HepG2 (cell line): ENCODE results near the gene RETN. TPM values are rescaled to one million over a fixed set of nuclear protein-coding genes. Genes with fewer than 3 reads are reported as not detected.

Source experiments
- ATAC-seq: fragments of 200-7000 bp; cut with Tn5 transposase; 3 replicates; pipeline ENCODE4 v1.9.1; 2020; ENCODE audit warnings: mild to moderate bottlenecking, moderate library complexity
- BruUV-seq: library from RNA; stranded (reverse); fragments of 400-500 nt; replicated peaks from 2 replicates; lab custom pipeline; 2021; lab: Mats Ljungman, UMichigan
- CTCF ChIA-PET: fragments of 300-600 bp; formaldehyde crosslinking; extraction: SDS; loops from one replicate; lab custom pipeline; 2021; ENCODE audit warnings: low total read pairs, inconsistent platforms, low intra/inter-chr PET ratio; lab: Yijun Ruan, JAX
- POLR2A ChIA-PET: fragments of 350-600 bp; sonication (Branson Sonifier 250); formaldehyde crosslinking; loops from one replicate; lab custom pipeline; 2020; ENCODE audit warnings: antibody characterized with exemption, inconsistent platforms; lab: Yijun Ruan, JAX
- DNase-seq: peaks from one replicate; pipeline ENCODE4 v3.0.0-alpha.2; 2015; ENCODE audit warnings: low spot score
- FAIRE-seq: peaks from 3 replicates; lab custom pipeline; 2011; peaks lifted over from hg19 to GRCh38; lab: Jason Lieb, UNC
- H2AFZ ChIP-seq: one replicate; pipeline ENCODE4 v1.6.1; 2011; ENCODE audit warnings: low read length, inconsistent platforms
- H3K27ac ChIP-seq: fragments of 300-600 bp; 3 replicates; pipeline ENCODE4 v1.8.0; 2011; ENCODE audit warnings: mixed run types, mild to moderate bottlenecking, mixed read lengths, low read length, inconsistent platforms; ENCODE audit not compliant: insufficient read depth; ENCODE audit errors: extremely low read length
- H3K27me3 ChIP-seq, 2 experiments: fragments of 200-600 bp in 1 of 2; 2 replicates in 1 of 2; 3 replicates in 1 of 2; pipeline versions ENCODE4 v1.6.0 to v1.8.0; 2011; ENCODE audit warnings: low read length in 2 of 2, mild to moderate bottlenecking in 2 of 2, moderate library complexity in 2 of 2, inconsistent platforms in 1 of 2; ENCODE audit not compliant: insufficient read depth in 2 of 2, control insufficient read depth in 1 of 2
- H3K36me3 ChIP-seq, 2 experiments: fragments of 200-600 bp in 1 of 2; replicated peaks in 1 of 2; 2 replicates in 1 of 2; 3 replicates in 1 of 2; pipeline versions ENCODE4 v1.5.1 to v1.8.0; 2011; ENCODE audit warnings: low read length in 2 of 2, inconsistent platforms in 1 of 2; ENCODE audit not compliant: insufficient read depth in 2 of 2, control insufficient read depth in 1 of 2
- H3K4me1 ChIP-seq: 2 replicates; pipeline ENCODE4 v1.5.1; 2012; ENCODE audit warnings: low read length, inconsistent platforms; ENCODE audit not compliant: insufficient read depth
- H3K4me2 ChIP-seq: 2 replicates; pipeline ENCODE4 v1.6.0; 2011; ENCODE audit warnings: low read depth, low read length, inconsistent platforms
- H3K4me3 ChIP-seq, 3 experiments: fragments of 200-600 bp in 1 of 3; sonication (generic), shearing (Covaris generic) in 1 of 3; replicated peaks in 1 of 3; 2 replicates each; pipeline ENCODE4 v1.5.1; 2011 to 2016; ENCODE audit warnings: low read length in 3 of 3, inconsistent platforms in 2 of 3, low read depth in 2 of 3, mild to moderate bottlenecking in 2 of 3, control low read depth in 1 of 3, mixed read lengths in 1 of 3; ENCODE audit not compliant: insufficient read depth in 1 of 3
- H3K79me2 ChIP-seq: one replicate; pipeline ENCODE4 v1.6.1; 2011; ENCODE audit warnings: low read length, inconsistent platforms; ENCODE audit not compliant: insufficient read depth
- H3K9ac ChIP-seq: 2 replicates; pipeline ENCODE4 v1.6.0; 2011; ENCODE audit warnings: mild to moderate bottlenecking, low read depth, low read length, inconsistent platforms; ENCODE audit not compliant: insufficient read depth
- H3K9me3 ChIP-seq: 2 replicates; pipeline ENCODE4 v1.5.1; 2012; ENCODE audit warnings: mild to moderate bottlenecking, low read length
- H4K20me1 ChIP-seq: 2 replicates; pipeline ENCODE4 v1.6.0; 2011; ENCODE audit warnings: inconsistent platforms, mild to moderate bottlenecking, low read length, moderate library complexity; ENCODE audit not compliant: insufficient read depth
- ATF7 ChIP-seq, 2 experiments: fragments of 450-650 bp in 1 of 2; sonication (generic) in 1 of 2; formaldehyde crosslinking in 1 of 2; IDR thresholded peaks; 2 replicates each; pipeline versions ENCODE4 v1.4.0 to v1.6.1; 2016 to 2020; ENCODE audit warnings: antibody characterized with exemption in 1 of 2, mild to moderate bottlenecking in 1 of 2, missing genetic modification reagents in 1 of 2
- ATM ChIP-seq: fragments of 450-650 bp; IDR thresholded peaks from 2 replicates; pipeline ENCODE4 v1.7.1; 2017; ENCODE audit warnings: mild to moderate bottlenecking, borderline replicate concordance
- CREB1 ChIP-seq, 2 experiments: fragments of 450-650 bp in 1 of 2; IDR thresholded peaks; 2 replicates each; pipeline ENCODE4 v1.6.1; 2016 to 2017; ENCODE audit warnings: control low read depth in 1 of 2, mild to moderate bottlenecking in 1 of 2, missing compliant biosample characterization in 1 of 2, missing genetic modification characterization in 1 of 2
- ZNF296 ChIP-seq: sonication (generic); formaldehyde crosslinking; conservative IDR thresholded peaks from 2 replicates; pipeline ENCODE4 v1.5.0; 2020; ENCODE audit warnings: mild to moderate bottlenecking, missing genetic modification reagents
- ZNF547 ChIP-seq: sonication (generic); formaldehyde crosslinking; IDR thresholded peaks from 2 replicates; pipeline ENCODE4 v1.5.1; 2020; ENCODE audit warnings: mild to moderate bottlenecking, missing genetic modification reagents
- ZNF652 ChIP-seq: IDR thresholded peaks from 2 replicates; pipeline ENCODE4 v1.6.1; 2016; ENCODE audit warnings: low read depth, borderline replicate concordance
- ZNF839 ChIP-seq: sonication (generic); formaldehyde crosslinking; IDR thresholded peaks from 2 replicates; pipeline ENCODE4 v1.4.0; 2020; ENCODE audit warnings: missing genetic modification reagents, mild to moderate bottlenecking, borderline replicate concordance
- WGBS: methylation state at CpG from one replicate; pipeline ENCODE4 v1.1.6; 2017; ENCODE audit warnings: low lambda C conversion rate; 5-methylcytosine and 5-hydroxymethylcytosine counted together
- in situ Hi-C: cut with HindIII; loops from 2 replicates; pipeline ENCODE4 v1.10.0; 2017; ENCODE audit warnings: low pct_unique_long_range_greater_than_20kb; ENCODE audit not compliant: extremely low pct_ligation_motif_present
- intact Hi-C: fragments of 100-400 bp; cut with micrococcal nuclease; formaldehyde crosslinking; loops from one replicate; pipeline ENCODE4 v1.10.0; 2022; ENCODE audit not compliant: unreplicated experiment
- polyA plus RNA-seq, 8 experiments: library from polyadenylated mRNA; depleted of rRNA in 3 of 8; stranded (reverse) in 7 of 8; unstranded in 1 of 8; fragments of >200 nt; fragmentation: Illumina TruSeq in 4 of 8; extraction: Trizol in 4 of 8; gene quantifications; 2 replicates each; pipeline versions ENCODE4 v1.2.1 to v1.2.3, GENCODE V29; 2011 to 2016; ENCODE audit warnings: low read depth in 4 of 8, missing spikeins in 1 of 8, mixed read lengths in 1 of 8; ENCODE audit not compliant: insufficient read depth in 1 of 8
- total RNA-seq, 5 experiments: library from RNA; depleted of rRNA; stranded (reverse); fragments of >200 nt; fragmentation: Illumina TruSeq; extraction: Trizol; gene quantifications; 2 replicates each; pipeline ENCODE4 v1.2.3, GENCODE V29; 2016; ENCODE audit warnings: low read depth in 1 of 5

Gene RETN
- total and polyA plus RNA-seq, 2 of the 13 experiments (the other 11 are each of a cell fraction or from before 2014, with no cell fraction given) = not detected

GRCh38 chr19:7691497-7691896 is 22.6 kb downstream of the RETN start (continued):
- TF ChIP-seq ZNF839 (no peak), ZNF296 (CRISPR knock-in tag) (no peak), ATM (no peak), ATF7 (IDR thresholded peaks at IDR 0.05) (peak; percentile 91), ATF7 (CRISPR knock-in tag; IDR thresholded peaks at IDR 0.05) (no peak), ZNF652 (CRISPR knock-in tag) (no peak), CREB1 (IDR thresholded peaks at IDR 0.05) (peak; percentile 57; the same call in 1 of the 2 replicates), CREB1 (CRISPR knock-in tag; IDR thresholded peaks at IDR 0.05) (no peak)

- Histone ChIP-seq H4K20me1 (no peaks in the 10 kb centered on the region), H3K27me3 (peaks cover 1 to 15% of the 10 kb centered on the region in 2 experiments), H3K4me2 (no peak overlapping the region), H3K27ac (no peak overlapping the region), H3K9ac (no peak overlapping the region), H3K9me3 (no peaks in the 10 kb centered on the region), H2AFZ (no peak overlapping the region), H3K79me2 (no peaks in the 10 kb centered on the region), H3K36me3 (no peaks in the 10 kb centered on the region), H3K4me1 (no peaks in the 10 kb centered on the region), H3K4me3 (no peak overlapping the region)
- in situ Hi-C loops (no loop called here), intact Hi-C loops (no loop called here)
- CTCF ChIA-PET = no interaction called here
- no peak for FAIRE-seq
- TF ChIP-seq ZNF547 (CRISPR knock-in tag) (no peak), CREB1 (IDR thresholded peaks at IDR 0.05) (peak; percentile 12; the same call in 1 of the 2 replicates), CREB1 (CRISPR knock-in tag; IDR thresholded peaks at IDR 0.05) (no peak)
- BruUV-seq = no TSS peak
- ATAC-seq = no peak
- POLR2A ChIA-PET = no interaction called here
- 53% methylated on average over 13 of the region's 13 CpGs for WGBS
- DNase-seq = no peak
These were observed 23.7 kb downstream of the RETN start for GRCh38 chr19:7692417-7693088.
